NCI-H460 (cell line): Measurements from ENCODE around the gene CCDC89. TPM values are rescaled to one million over a fixed set of nuclear protein-coding genes. Genes with fewer than 3 reads are reported as not detected.
"Not testable (repeated sequence)": the region's sequence is repeated elsewhere in the genome, so short reads cannot be mapped to it uniquely, and the experiment has no call there.

Source experiments
- DNase-seq: peaks from one replicate; pipeline ENCODE4 v3.0.0-alpha.2; 2016; ENCODE audit warnings: low read depth; ENCODE audit errors: extremely low read depth
- total RNA-seq: library from RNA; depleted of rRNA; stranded (reverse); fragments of >200 nt; shearing (Covaris generic); gene quantifications from 2 replicates; pipeline ENCODE4 v1.2.3, GENCODE V29; 2014

Gene CCDC89
- total RNA-seq, 1 experiment from 2014 or later, result not detected

DNA sequence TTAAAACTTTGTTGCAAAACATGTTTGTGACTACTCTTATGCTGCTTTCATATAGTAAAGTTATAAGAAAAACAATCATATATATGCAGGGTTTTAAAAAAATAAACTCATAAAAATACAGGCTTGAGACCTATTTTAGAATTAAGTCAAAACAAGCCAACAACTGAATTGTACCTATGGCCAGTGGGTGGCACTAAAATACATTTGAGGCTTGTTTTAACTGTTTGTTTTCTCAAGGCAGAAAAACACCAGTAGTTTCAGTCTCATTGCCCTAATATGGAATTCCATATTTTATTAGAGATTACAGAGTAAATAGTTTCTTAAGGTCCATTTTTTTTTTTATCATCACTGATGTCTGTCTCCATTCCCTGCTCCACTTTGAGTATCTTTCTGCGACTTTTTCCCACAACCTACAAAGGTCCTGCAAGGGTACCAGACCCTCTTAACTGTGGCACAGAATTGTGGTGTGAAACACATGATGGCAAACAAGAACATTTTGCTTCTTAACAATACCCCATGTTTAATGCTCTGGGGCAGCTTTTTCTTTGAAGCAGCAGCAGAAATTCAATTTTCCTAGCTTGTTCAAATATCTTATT lies 8.5 kb upstream of the CCDC89 start:
- DNase-seq, result no peak

DNA sequence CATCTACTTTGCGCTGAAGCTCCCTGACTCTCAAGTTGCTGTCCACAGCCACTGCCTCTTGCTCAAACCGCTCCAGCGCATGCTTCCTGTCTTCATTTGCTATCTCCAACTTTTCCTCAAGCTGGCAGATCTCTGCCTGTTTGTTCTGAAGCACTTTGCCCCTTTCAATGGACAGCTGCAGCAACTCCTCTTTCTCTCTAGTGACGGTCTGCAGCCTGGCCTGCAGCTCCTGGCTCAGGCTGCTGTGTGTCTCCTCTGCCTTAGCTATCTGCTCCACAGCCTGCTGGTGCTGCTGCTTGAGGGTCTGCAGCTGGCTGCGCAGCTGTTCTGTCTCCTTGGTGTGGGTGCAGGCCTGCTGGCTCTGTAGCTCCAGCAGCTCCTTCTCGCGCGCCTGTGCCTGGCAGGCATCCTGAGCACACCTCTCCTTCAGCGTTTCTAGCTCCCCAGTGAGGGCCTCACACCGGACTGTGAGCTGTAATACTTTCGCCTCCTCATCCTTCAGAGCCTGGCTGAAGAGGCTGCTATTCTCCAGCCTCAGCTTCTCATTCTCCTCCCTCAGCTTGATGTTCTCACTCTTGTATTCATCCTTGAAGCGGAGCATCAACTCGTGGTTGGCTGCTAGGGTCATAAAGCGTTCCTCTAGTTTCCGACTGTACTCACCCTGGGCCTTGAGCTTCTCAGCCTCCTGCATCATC lies 723 bp downstream of the CCDC89 start:
- DNase-seq, result no peak

DNA sequence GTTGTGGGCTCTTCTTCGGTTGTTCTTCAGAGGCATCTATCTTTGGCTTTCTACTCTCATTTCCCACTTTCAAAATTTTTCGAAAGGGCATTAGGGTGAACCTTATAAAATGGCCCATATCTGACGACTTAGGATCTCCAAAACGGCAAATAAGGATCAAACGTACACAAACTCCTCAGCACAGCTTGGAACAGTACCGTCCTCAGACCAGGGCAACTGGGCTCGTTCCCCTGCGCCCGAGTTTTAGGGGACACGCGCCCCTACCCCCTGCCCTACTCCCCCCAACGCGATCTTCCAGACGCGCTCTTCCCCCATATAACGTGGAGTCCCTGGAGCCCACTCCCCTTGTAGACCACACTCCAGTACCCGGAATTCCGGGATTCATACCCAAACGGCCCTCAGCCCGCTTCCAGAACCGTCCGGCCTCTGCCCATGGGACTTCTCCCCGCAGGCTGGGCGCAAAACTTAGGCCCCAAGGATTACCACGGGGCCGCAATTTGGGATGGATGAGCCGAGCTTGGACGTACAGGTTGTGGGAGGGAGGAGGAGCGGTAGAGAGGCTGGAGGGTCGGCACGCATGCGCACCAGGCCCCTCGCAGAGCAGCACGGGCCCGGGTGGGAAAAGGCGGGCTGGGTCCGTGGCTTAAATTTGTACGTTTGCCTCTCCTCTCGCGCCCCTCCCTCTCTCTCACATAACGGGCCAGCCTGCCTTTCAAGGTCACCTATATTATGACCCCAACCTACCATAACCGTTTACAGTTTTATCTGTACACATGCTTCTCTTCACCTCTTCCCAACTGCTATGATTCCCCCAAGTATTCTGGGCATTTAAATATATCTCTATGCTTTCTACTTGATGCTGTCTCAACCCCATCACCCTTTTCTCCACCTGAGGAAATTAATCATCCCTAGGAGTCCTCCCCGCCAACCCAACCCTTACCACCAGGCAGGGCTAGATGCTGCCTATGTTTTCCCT lies 3.4 kb downstream of the CCDC89 start:
- DNase-seq, result no peak

DNA sequence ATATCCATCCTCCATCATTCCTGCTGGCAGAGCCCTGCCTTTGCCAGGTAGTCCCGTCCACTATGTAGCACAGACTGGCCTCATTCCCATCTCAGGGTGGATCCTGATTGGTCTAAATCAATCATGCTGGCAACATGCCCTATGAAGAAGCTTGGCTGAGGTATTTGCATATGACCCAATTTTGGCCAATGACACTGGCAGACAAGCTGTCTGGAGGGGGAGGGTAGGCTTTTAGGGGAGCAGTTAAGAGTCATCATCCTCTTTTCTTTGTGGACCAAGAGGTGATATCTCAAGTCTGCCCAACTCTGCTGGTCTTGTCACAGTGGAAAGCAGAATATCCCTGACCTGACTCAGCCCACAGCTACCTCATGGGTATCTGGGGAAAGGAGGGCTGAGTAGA lies 5.1 kb downstream of the CCDC89 start:
- DNase-seq, result no peak

DNA sequence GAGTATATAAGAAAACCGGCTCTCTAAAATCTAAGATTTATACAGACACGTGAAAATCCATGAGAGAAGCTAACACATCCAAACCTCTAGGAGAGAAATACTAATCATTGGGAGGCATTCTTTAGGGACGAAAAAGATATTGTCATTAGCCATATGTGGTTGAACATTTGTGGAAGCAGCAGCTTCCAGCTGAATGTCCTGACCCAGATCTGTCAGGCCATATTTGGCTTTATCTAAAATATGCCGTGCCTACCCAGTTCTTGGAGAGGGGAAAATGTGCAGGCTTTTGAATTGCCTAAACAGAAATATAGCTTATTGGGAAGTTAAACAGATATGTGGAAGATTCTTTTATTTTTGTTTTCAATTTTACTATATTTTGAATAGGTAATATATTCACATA lies 6.4 kb downstream of the CCDC89 start:
- no peak for DNase-seq

DNA sequence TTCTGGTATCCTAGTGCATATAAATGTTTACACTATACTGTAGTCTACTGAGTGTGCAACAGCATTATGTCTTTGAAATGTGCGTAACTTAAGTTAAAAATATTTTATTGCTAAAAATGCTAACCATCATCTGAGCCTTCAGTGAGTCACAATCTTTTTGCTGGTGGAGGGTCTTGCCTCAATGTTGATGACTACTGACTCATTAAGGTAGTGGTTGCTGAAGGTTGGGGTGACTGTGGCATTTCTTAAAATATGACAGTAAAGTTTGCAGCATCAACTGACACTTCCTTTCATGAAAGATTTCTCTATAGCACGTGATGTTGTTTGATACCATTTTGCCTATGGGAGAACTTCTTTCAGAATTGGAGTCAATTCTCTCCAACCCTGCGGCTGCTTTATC lies 12.6 kb downstream of the CCDC89 start:
- no peak for DNase-seq

DNA sequence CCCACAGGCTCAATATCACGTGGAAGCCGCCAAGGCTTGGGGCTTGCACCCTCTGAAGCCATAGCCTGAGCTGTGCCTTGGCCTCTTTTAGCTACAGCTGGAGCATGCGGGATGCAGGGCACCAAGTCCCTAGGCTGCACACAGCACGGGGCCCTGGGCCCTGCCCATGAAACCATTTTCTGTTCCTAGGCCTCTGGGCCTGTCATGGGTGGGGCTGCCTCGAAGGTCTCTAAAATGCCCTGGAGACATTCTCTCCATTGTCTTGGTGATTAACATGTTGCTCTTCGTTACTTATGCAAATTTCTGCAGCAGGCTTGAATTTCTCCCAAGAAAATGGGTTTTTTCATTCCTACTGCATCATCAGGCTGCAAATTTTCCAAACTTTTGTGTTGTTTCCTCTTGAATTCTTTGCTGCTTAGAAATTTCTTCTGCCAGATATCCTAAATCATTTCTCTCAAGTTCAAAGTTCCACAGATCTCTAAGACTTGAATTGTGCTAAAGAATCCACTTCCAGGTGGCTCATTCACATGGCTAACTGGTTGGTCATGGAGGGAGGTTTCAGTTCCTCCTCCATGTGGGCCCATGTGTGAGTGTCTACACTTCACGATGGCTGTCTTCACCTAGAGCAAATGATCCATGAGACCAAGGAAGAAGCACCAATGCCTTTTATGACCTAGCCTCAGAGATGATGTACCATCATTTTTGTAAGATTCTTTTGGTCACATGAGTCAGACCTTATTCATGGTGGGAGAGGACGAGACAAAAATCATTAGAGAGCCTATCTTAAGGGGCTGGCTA lies 13.7 kb downstream of the CCDC89 start:
- no peak for DNase-seq

DNA sequence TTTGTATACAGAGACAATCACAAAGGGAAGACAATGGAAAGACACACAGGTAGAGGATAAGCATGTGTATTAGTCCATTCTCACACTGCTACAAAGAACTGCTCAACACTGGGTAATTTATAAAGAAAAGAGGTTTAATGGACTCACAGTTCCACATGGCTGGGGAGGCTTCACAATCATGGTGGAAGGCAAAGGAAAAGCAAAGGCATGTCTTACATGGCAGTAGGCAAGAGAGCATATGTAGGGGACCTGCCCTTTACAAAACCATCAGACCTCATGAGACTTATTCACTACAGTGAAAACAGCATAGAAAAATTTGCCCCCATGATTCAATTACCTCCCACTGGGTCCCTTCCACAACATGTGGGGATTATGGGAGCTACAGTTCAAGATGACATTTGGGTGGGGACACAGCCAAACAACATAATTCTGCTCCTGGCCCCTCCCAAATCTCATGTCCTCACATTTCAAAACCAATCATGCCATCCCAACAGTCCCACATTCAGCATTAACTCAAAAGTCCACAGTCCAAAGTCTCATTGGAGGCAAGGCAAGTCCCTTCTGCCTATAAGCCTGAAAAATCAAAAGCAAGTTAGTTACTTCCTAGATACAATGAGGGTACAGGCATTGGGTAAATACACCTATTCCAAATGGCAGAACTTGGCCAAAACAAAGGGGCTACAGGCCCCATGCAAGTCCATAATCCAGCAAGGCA lies 14.9 kb downstream of the CCDC89 start:
- DNase-seq, result not testable (repeated sequence)

DNA sequence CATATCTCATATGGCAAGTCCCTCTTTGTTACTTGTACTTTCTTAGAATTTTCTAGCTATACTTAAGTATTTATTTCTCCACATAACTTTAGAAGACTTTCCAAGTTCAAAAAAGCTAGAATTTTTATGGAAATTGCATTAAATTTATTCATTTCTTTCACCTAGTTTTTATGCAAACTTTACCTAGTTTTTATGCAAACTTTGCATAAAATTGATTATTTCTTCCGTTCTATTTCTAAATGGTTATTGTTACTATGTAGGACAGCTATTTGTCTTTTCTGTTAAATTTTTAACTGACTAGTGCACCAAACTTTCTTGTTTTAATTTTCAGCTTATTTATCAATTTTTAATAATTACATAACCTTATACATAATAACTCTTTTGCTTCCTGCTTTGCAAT lies 17.8 kb downstream of the CCDC89 start:
- no peak for DNase-seq

DNA sequence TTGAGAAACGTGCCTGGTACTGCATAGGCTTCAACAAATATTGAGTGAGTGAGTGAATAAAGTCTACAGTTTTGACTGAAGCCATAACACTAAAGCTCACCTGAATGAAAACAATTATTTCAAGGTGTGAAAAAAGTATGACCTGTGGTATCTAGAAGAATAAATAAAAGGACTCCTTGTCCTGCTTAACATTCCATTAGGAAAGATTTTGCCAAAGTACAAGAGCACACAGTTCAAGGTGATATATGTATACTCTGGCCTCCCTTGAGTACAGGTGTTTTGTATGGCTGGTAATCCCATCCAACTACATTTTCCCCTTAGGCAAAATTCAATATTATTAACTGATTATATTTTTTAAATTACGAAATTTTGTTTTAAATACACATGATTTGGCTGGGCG lies 19.3 kb downstream of the CCDC89 start:
- no peak for DNase-seq

DNA sequence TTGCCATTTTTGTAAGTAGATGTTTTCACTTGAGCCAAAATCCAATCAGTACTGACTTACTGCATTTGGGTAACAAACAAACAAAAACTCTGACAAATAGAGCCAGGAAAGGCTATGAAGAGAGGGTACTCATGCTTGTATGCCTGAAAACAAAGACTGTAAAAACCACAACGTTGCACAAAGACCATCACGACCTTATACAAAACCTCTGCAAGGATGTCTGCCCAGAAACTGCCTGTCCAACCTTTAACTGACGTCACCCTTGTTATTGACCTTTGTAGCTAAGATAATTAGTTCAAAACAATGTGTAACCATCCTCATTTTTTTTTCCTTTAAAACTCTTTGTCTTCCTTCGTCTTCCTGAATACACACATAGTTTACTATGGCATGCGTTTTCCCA lies 20.3 kb downstream of the CCDC89 start:
- DNase-seq, result no peak

DNA sequence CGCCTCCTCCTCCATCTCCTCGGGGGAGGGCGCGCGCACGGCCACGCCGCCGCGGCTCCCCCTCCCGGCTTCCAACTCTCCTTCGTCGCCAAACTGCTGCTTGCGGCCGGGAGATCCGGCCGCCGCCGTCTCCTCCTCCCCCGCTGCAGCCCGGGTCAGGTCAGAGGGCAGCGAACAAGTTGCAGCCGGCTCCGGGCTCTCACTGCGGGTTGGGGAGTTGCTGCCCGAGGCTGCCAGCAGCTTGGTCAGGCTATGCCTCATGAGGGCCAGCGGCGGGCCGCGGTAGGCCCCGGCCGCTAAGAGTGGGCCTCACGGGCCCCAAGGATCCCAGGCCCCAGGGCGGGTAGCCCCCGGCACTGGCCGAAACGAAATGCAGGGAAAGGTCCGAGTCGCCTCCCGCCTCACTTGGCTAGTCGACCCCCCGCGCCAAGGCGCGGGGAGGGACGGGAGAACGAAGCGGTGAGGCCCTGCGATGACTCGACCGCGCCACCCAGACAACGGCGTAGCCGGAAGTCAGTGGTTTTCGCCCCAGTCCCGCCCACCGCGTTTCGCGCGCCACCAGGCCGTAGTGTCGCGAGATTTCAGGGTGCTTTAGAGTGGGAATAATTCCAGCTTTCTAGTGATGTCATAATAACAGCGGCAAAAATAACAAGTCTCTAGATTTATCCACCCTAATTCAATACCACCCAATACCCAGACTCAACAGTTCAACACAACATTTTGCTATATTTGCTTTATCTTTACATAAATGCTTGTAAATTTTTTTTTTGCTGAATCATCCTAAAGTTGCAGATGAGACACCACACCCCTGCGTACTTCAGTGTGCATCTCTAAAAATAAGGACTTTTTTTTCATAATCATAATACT lies 21.1 kb downstream of the CCDC89 start, which contains the start of gene CREBZF:
Gene CREBZF (minus strand): TSS at position 515 of the 867 bp plus-strand sequence. CDS start 254 bp downstream, at position 261.
- peak; percentile 90 for DNase-seq

DNA sequence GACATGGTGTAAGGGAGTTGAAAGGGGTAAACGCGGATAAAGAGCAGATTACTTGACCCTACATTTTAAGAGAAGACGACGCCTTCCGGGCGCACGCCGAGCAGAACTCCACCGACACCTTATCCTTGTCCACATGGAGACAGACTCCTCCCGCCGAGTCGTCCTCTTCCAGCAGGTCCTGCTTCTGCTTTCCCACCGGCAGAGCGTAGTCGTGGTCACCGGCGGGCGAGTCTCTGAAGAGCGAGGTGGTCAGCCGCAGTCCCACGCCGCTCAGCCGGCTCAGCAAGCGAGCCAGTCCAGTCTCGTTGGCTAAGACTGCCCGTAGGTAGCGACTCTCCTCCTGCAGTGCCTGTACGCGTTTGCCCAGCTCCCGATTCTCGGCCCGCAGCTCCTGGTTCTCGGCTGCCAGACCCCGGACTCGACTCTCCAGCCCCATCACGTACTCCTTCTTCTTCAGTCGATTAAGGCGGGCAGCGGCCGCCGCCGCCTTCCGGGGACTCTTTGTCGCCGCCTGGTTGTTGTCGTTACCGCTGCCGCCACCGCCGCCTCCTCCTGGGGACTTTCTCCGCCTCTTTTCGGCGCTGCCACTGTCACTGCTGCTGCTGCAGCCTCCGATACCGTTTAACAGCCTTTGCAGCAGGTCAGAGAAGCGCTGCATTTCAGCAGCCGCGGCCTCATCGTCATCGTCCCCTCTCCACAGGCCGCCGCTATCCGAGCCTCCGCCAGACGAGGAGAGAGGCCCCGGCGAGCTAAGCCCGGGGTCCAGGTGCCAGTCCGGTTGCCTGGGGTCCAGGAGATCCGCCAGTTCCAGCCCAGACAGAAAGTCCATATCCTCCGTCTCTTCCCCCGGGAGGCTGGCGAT lies 22.0 kb downstream of the CCDC89 start:
- peak; percentile 36 for DNase-seq

DNA sequence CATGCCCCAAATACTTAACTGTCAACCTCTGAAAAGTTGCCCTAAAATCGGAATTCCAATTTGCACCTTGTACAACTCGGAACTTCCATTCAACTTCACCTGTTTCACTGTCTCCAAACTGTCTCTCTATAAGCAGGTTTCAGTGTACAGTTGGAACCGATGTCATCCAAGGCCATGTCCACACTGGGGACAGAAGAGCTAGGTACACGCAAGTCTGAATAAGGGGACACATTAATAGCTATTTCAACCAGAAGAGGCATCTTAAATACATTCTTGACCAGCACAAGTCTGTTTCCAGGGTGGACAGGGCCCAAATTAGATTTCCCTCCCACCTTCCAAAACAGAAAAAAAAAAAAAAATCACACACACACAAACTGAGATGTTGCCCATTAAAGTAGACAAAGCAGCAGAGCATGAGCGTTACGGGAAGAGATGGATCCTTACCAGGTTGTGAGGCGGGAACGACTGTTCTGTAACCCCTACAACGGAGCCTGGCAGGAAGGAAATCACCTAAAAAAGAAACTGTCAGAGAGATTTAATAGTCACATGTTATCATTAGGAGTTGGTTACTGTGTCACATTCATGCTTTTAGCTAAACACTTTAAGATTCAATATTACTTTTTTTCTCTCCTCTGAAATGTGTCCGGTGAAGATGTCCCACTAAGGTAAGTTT lies 22.8 kb downstream of the CCDC89 start:
- no peak for DNase-seq

DNA sequence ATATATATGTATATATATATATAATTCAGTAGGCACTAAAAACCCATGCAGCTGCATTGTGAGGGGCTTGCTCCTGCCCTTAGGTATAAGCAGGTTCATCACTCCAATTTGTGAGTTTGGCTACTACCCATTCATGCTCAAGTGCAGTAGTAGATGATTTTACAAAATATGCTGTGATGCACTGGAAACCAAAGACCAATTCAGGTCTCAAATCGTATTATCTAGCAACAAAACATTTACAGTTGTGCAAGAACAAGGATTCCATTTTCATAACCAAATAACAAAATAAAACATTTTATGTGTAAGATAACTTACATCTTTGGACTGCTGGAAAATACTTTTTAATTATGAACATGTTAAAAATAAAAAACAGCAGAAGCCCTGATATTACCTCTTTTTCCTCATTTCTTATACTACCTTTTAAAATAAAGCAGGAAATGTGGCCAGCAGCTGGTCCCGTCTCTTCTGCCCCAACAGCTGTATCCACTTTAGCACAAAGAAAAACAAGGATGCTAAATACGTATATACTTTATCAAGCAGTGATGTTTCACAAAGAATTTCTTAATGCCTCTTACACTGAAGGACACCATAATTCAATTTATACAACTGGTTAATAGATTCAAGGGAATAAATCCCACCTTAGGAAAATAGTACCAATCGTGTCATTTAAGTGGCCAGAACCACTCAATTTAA lies 23.9 kb downstream of the CCDC89 start:
- no peak for DNase-seq

DNA sequence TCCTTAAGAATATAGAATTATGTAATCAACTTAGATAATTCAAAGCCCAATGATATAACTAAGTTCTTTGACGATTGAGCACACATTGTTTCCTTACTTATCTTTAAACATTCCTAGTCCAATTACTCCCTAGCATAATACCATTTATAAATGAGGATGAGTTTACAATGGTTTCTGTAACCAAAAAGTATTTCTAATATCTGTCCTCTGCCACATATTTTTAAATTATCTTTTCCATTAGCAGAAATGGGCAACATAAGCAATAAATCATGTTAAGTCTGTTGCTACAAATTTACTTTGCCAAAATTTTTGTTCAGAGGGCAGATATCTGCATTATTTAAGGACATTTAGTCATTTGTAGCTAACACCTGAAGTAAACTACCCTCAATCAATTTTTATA lies 27.8 kb downstream of the CCDC89 start:
- DNase-seq, result no peak

DNA sequence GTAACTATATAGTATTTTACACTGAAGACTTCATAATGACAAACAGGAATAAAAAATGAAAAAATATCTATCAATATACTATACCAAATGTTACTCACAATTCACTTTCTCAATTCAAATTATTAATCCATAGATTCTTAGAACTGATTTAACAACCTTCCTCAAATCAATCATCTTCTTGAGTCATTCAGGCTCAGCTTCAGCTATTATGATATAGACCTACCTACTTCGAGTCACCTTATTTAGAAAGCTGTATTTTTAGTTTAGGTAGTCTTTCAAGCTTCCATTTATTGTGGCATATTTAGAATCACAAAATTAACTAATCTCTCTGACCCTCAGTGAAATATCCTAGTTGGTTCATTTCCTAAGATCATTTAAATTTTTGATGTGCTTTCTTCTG lies 29.2 kb downstream of the CCDC89 start:
- no peak for DNase-seq
